Astrocyte (in vitro differentiated cells and primary cell): Measurements from ENCODE around the gene TSHZ1. TPM values are rescaled to one million over a fixed set of nuclear protein-coding genes. Genes with fewer than 3 reads are reported as not detected.

Experiments used
- DNase-seq: peaks from one replicate; pipeline ENCODE4 v3.0.0-alpha.2; 2010; ENCODE audit warnings: low read depth
- FAIRE-seq: peaks from 2 replicates; lab custom pipeline; 2011; peaks lifted over from hg19 to GRCh38; lab: Jason Lieb, UNC
- H2AFZ ChIP-seq: 2 replicates; pipeline ENCODE4 v1.6.0; 2012; ENCODE audit warnings: low read depth, low read length, inconsistent platforms
- H3K27ac ChIP-seq: 2 replicates; pipeline ENCODE4 v1.5.1; 2011; ENCODE audit warnings: low read depth, low read length, inconsistent platforms
- H3K27me3 ChIP-seq: 2 replicates; pipeline ENCODE4 v1.6.0; 2011; ENCODE audit warnings: low read length, inconsistent platforms; ENCODE audit not compliant: insufficient read depth
- H3K36me3 ChIP-seq: 2 replicates; pipeline ENCODE4 v1.5.1; 2011; ENCODE audit warnings: low read length, inconsistent platforms; ENCODE audit not compliant: insufficient read depth
- H3K4me1 ChIP-seq: 2 replicates; pipeline ENCODE4 v1.5.1; 2011; ENCODE audit warnings: low read length, inconsistent platforms; ENCODE audit not compliant: insufficient read depth
- H3K4me2 ChIP-seq: 2 replicates; pipeline ENCODE4 v1.6.0; 2012; ENCODE audit warnings: low read length, inconsistent platforms
- H3K4me3 ChIP-seq: 2 replicates; pipeline ENCODE4 v1.5.1; 2011; ENCODE audit warnings: low read depth, mild to moderate bottlenecking, low read length, inconsistent platforms; ENCODE audit not compliant: insufficient read depth
- H3K79me2 ChIP-seq: 2 replicates; pipeline ENCODE4 v1.6.0; 2012; ENCODE audit warnings: mild to moderate bottlenecking, low read length, inconsistent platforms; ENCODE audit not compliant: insufficient read depth
- H3K9ac ChIP-seq: 2 replicates; pipeline ENCODE4 v1.6.0; 2012; ENCODE audit warnings: mild to moderate bottlenecking, low read length, inconsistent platforms
- H3K9me3 ChIP-seq: 2 replicates; pipeline ENCODE4 v1.5.1; 2012; ENCODE audit warnings: low read depth, mild to moderate bottlenecking, low read length, inconsistent platforms; ENCODE audit not compliant: insufficient read depth
- H4K20me1 ChIP-seq: 2 replicates; pipeline ENCODE4 v1.6.0; 2012; ENCODE audit warnings: low read length, inconsistent platforms; ENCODE audit not compliant: insufficient read depth
- H3K27ac Mint-ChIP-seq: one replicate; pipeline ENCODE4 v1.8.0; 2021; ENCODE audit warnings: mild to moderate bottlenecking, mixed read lengths; ENCODE audit not compliant: unreplicated experiment
- H3K27me3 Mint-ChIP-seq: one replicate; pipeline ENCODE4 v1.8.0; 2021; ENCODE audit warnings: low read depth, mixed read lengths; ENCODE audit not compliant: unreplicated experiment
- H3K36me3 Mint-ChIP-seq: one replicate; pipeline ENCODE4 v1.8.0; 2021; ENCODE audit warnings: low read depth, mixed read lengths; ENCODE audit not compliant: unreplicated experiment
- H3K4me1 Mint-ChIP-seq: one replicate; pipeline ENCODE4 v1.8.0; 2021; ENCODE audit warnings: low read depth, mixed read lengths; ENCODE audit not compliant: unreplicated experiment
- H3K4me3 Mint-ChIP-seq: one replicate; pipeline ENCODE4 v1.8.0; 2021; ENCODE audit warnings: mild to moderate bottlenecking, moderate library complexity, mixed read lengths; ENCODE audit not compliant: unreplicated experiment
- H3K9me3 Mint-ChIP-seq: one replicate; pipeline ENCODE4 v1.8.0; 2021; ENCODE audit warnings: mild to moderate bottlenecking, mixed read lengths; ENCODE audit not compliant: unreplicated experiment
- EZH2 ChIP-seq: IDR thresholded peaks from 2 replicates; pipeline ENCODE4 v1.6.1; 2012; ENCODE audit warnings: mild to moderate bottlenecking, low read length, inconsistent platforms; ENCODE audit not compliant: insufficient read depth
- total RNA-seq: library from RNA; stranded (reverse); gene quantifications from 2 replicates; pipeline ENCODE4 v1.2.1, GENCODE V29; 2021
- TF ChIP-seq, protein P1 (sequence below): IDR thresholded peaks from 2 replicates; pipeline ENCODE4 v1.5.1; 2011; ENCODE audit warnings: low read depth, mild to moderate bottlenecking, inconsistent platforms, low read length, moderate library complexity; ENCODE audit not compliant: insufficient read depth

The TSHZ1 gene
- total RNA-seq, 1 donor from 2014 or later = 2.9 TPM

DNA sequence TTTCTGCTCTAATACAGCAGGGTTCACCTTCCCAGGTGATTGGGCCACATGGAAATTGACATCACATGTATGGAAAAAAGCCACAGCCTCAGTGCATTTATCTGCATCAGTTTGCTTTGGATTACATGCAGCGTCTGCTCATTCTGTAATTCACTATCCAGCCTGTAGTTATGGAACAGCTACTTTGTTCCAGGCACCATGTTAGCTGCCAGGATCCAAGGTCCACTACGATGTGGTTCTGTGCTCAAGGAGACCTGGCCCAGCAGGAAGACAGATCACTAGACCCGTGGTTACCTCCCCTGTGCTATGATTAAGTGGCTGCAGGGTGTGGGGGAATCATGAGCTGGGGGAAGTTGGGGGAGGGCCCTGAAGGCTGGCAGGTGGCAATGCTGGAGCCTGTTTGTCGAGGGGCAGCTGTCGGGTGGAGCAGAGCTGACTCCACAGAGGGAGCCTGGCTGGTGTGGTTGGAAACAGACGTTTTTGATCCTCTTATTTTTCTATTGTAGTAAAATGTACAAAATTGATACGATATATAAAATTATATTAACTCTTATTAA is 58.6 kb downstream of the TSHZ1 start:
- Histone ChIP-seq H3K4me3 (no peak overlapping the region), H3K9ac (no peak overlapping the region), H3K9me3 (no peaks in the 10 kb centered on the region), H3K27ac (no peak overlapping the region), H3K4me2 (no peak overlapping the region), H3K79me2 (no peaks in the 10 kb centered on the region), H3K4me1 (no peaks in the 10 kb centered on the region), H4K20me1 (no peaks in the 10 kb centered on the region), H3K36me3 (no peaks in the 10 kb centered on the region), H2AFZ (no peak overlapping the region), H3K27me3 (no peaks in the 10 kb centered on the region)
- H3K27ac Mint-ChIP-seq = no peak overlapping the region
- peaks cover 3% of the 10 kb centered on the region for H3K27me3 Mint-ChIP-seq
- no peaks in the 10 kb centered on the region for H3K36me3 Mint-ChIP-seq
- TF ChIP-seq EZH2 = no peak
- TF ChIP-seq, protein P1, sequence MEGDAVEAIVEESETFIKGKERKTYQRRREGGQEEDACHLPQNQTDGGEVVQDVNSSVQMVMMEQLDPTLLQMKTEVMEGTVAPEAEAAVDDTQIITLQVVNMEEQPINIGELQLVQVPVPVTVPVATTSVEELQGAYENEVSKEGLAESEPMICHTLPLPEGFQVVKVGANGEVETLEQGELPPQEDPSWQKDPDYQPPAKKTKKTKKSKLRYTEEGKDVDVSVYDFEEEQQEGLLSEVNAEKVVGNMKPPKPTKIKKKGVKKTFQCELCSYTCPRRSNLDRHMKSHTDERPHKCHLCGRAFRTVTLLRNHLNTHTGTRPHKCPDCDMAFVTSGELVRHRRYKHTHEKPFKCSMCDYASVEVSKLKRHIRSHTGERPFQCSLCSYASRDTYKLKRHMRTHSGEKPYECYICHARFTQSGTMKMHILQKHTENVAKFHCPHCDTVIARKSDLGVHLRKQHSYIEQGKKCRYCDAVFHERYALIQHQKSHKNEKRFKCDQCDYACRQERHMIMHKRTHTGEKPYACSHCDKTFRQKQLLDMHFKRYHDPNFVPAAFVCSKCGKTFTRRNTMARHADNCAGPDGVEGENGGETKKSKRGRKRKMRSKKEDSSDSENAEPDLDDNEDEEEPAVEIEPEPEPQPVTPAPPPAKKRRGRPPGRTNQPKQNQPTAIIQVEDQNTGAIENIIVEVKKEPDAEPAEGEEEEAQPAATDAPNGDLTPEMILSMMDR = no peak
- DNase-seq (no peak), FAIRE-seq (no peak)
- H3K4me3 Mint-ChIP-seq = no peak overlapping the region
- peaks cover 2% of the 10 kb centered on the region for H3K4me1 Mint-ChIP-seq
- H3K9me3 Mint-ChIP-seq = no peaks in the 10 kb centered on the region

DNA sequence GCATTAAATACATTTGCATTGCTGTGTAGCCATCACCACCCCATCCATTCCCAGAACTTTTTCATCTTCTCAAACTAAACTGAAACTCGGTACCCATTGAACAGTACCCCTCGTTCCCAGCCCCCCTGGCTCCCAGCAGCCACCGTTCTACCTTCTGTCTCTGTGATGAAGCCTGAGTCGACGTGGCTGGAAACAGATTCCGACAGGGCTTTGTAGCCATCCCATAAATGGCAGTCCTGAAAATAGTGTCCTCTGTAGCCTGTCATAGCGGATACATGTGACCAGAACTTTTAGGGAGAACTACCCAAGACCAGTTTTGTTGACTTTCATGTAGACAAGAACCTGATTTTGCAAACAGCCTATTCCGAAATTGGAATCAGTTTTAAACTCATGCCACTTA is 59.1 kb downstream of the TSHZ1 start:
- H3K4me1 ChIP-seq = no peaks in the 10 kb centered on the region
- H3K27me3 ChIP-seq = no peaks in the 10 kb centered on the region
- H3K9me3 ChIP-seq = no peaks in the 10 kb centered on the region
- H3K9me3 Mint-ChIP-seq = no peaks in the 10 kb centered on the region
- FAIRE-seq (no peak), DNase-seq (no peak)
- peaks cover 2% of the 10 kb centered on the region for H3K4me1 Mint-ChIP-seq
- H2AFZ ChIP-seq = no peak overlapping the region
- H3K27ac Mint-ChIP-seq = no peak overlapping the region
- no peak for TF ChIP-seq EZH2
- TF ChIP-seq, protein P1 = no peak
- H3K27me3 Mint-ChIP-seq = peaks cover 3% of the 10 kb centered on the region
- H3K27ac ChIP-seq = no peak overlapping the region
- H3K79me2 ChIP-seq = no peaks in the 10 kb centered on the region
- no peak overlapping the region for H3K9ac ChIP-seq
- H3K4me3 ChIP-seq = no peak overlapping the region
- no peak overlapping the region for H3K4me3 Mint-ChIP-seq
- no peaks in the 10 kb centered on the region for H3K36me3 ChIP-seq
- H3K36me3 Mint-ChIP-seq = no peaks in the 10 kb centered on the region
- H3K4me2 ChIP-seq = no peak overlapping the region
- H4K20me1 ChIP-seq = no peaks in the 10 kb centered on the region

DNA sequence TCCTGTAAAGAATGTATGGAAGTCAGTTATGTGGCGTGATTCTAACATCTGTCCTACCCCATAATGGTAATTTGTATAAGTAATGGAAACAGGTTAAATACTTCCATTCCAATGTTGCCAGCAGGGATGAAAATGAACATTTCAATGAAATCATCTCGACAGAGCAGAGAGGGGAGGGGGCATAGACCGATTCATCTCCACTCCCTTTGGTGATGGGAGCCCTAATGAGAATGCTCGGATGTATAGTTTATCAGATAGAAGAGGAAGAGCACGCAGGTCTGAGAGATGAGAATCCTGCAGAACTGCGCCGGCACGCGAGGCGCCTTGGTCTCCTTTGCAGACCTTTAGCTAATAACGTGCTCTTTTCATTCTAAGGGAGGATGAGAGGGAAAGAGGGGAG is 61.4 kb downstream of the TSHZ1 start:
- no peak overlapping the region for H3K27ac ChIP-seq

More for the DNA sequence above, 61.4 kb downstream of the TSHZ1 start:
- no peak overlapping the region for H3K9ac ChIP-seq
- no peaks in the 10 kb centered on the region for H3K79me2 ChIP-seq
- H2AFZ ChIP-seq = no peak overlapping the region
- Mint-ChIP-seq H3K4me1 (peaks cover 5% of the 10 kb centered on the region), H3K27me3 (peaks cover 3% of the 10 kb centered on the region), H3K27ac (no peak overlapping the region), H3K4me3 (no peak overlapping the region), H3K36me3 (no peaks in the 10 kb centered on the region), H3K9me3 (no peaks in the 10 kb centered on the region)
- no peaks in the 10 kb centered on the region for H3K27me3 ChIP-seq
- no peak for DNase-seq
- no peaks in the 10 kb centered on the region for H4K20me1 ChIP-seq
- no peak overlapping the region for H3K4me3 ChIP-seq
- no peaks in the 10 kb centered on the region for H3K9me3 ChIP-seq
- no peaks in the 10 kb centered on the region for H3K36me3 ChIP-seq
- TF ChIP-seq, protein P1 = no peak
- TF ChIP-seq EZH2 = no peak
- no peak overlapping the region for H3K4me2 ChIP-seq
- H3K4me1 ChIP-seq = no peaks in the 10 kb centered on the region
- FAIRE-seq = no peak
